Body of pancreas (tissue), 4 donors: ENCODE measurements around the gene AFF4.

ENCODE experiments used
- POLR2A ChIP-seq, 3 donors: fragments of 450-650 bp; IDR thresholded peaks; one replicate each; pipeline ENCODE4 v1.6.1; 2016; ENCODE audit warnings: antibody characterized with exemption in 3 of 3, mild to moderate bottlenecking in 2 of 3
- TF ChIP-seq, protein P1 (sequence below), 7 experiments: fragments of 450-650 bp in 4 of 7; fragments of 200-600 bp in 3 of 7; sonication (generic) in 3 of 7; IDR thresholded peaks; one replicate each; pipeline ENCODE4 v1.5.1; 2016 to 2019; ENCODE audit warnings: antibody characterized with exemption in 7 of 7

DNA sequence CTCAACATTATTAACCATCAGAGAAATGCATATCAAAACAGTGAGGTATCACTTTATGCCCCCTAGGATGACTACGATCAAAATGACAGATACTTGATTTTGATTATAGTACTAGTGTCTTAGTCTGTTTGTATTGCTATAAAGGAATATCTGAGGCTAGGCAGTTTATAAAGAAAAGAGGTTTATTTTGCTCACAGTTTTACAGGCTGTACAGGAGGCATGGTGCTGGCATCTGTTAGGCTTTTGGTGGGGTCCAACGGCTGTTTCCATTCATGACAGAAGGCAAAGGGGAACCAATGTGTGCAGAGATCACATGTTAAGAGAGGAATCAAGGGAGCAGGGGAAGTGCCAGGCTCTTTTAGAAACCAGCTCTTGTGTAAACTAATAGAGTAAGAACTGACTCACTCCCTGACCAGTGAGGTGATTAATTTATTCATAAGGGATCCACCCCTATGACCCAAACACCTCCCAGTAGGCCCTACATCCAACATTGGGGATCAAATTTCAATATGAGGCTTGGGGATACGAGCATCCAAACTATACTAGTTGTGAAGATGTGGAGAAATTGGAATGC is 16.0 kb upstream of the AFF4 start:
- TF ChIP-seq, protein P1, sequence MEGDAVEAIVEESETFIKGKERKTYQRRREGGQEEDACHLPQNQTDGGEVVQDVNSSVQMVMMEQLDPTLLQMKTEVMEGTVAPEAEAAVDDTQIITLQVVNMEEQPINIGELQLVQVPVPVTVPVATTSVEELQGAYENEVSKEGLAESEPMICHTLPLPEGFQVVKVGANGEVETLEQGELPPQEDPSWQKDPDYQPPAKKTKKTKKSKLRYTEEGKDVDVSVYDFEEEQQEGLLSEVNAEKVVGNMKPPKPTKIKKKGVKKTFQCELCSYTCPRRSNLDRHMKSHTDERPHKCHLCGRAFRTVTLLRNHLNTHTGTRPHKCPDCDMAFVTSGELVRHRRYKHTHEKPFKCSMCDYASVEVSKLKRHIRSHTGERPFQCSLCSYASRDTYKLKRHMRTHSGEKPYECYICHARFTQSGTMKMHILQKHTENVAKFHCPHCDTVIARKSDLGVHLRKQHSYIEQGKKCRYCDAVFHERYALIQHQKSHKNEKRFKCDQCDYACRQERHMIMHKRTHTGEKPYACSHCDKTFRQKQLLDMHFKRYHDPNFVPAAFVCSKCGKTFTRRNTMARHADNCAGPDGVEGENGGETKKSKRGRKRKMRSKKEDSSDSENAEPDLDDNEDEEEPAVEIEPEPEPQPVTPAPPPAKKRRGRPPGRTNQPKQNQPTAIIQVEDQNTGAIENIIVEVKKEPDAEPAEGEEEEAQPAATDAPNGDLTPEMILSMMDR (IDR thresholded peaks at IDR 0.05), result no peak
- no peak for TF ChIP-seq POLR2A (IDR thresholded peaks at IDR 0.05)
